SK-N-SH (cell line): ENCODE measurements around the gene GPR55. TPM values are rescaled to one million over a fixed set of nuclear protein-coding genes. Genes with fewer than 3 reads are reported as not detected.

Source experiments
- CTCF ChIA-PET: fragments of 300-600, 350-600 bp; formaldehyde crosslinking; extraction: SDS; loops from one replicate; lab custom pipeline; 2021; lab: Yijun Ruan, JAX
- POLR2A ChIA-PET: fragments of 350-600 bp; sonication (Branson Sonifier 250); formaldehyde crosslinking; extraction: SDS; loops from one replicate; lab custom pipeline; 2020; ENCODE audit warnings: antibody characterized with exemption, inconsistent platforms; lab: Yijun Ruan, JAX
- DNase-seq: peaks from one replicate; pipeline ENCODE4 v3.0.0; 2012
- H2AFZ ChIP-seq: fragments of 200-600 bp; sonication (generic); 2 replicates; pipeline ENCODE4 v1.8.1; 2016; ENCODE audit warnings: antibody characterized with exemption, mild to moderate bottlenecking, low read depth
- H3F3A ChIP-seq: fragments of 200-600 bp; sonication (generic); replicated peaks from 2 replicates; pipeline ENCODE3; 2016; ENCODE audit warnings: antibody characterized with exemption, mild to moderate bottlenecking; ENCODE audit not compliant: insufficient read depth
- H3K27ac ChIP-seq, 2 experiments: fragments of 200-500 bp in 1 of 2; fragments of 200-600 bp in 1 of 2; sonication (Bioruptor generic) in 1 of 2; sonication (generic), shearing (Covaris generic) in 1 of 2; 2 replicates each; pipeline versions ENCODE4 v1.5.1 to v1.6.1; 2014 to 2016; ENCODE audit warnings: low read depth in 2 of 2, inconsistent platforms in 1 of 2, low read length in 1 of 2, mild to moderate bottlenecking in 1 of 2, mixed read lengths in 1 of 2
- H3K27me3 ChIP-seq: fragments of 200-600 bp; sonication (generic), shearing (Covaris generic); 2 replicates; pipeline ENCODE4 v1.6.1; 2016; ENCODE audit warnings: mixed run types; ENCODE audit not compliant: insufficient read depth
- H3K36me3 ChIP-seq, 2 experiments: fragments of 200-500 bp in 1 of 2; fragments of 200-600 bp in 1 of 2; sonication (Bioruptor generic) in 1 of 2; sonication (generic) in 1 of 2; replicated peaks in 1 of 2; 2 replicates each; pipeline versions ENCODE3 to v1.5.1; 2014 to 2016; ENCODE audit warnings: low read length in 1 of 2, mild to moderate bottlenecking in 1 of 2; ENCODE audit not compliant: insufficient read depth in 2 of 2, control insufficient read depth in 1 of 2
- H3K4me1 ChIP-seq, 2 experiments: fragments of 200-500 bp in 1 of 2; fragments of 200-600 bp in 1 of 2; sonication (Bioruptor generic) in 1 of 2; sonication (generic), shearing (Covaris generic) in 1 of 2; 2 replicates each; pipeline versions ENCODE4 v1.5.1 to v1.6.1; 2014 to 2016; ENCODE audit warnings: low read depth in 1 of 2, low read length in 1 of 2, mixed run types in 1 of 2; ENCODE audit not compliant: insufficient read depth in 2 of 2, control insufficient read depth in 1 of 2
- H3K4me2 ChIP-seq: fragments of 200-600 bp; sonication (generic), shearing (Covaris generic); 2 replicates; pipeline ENCODE4 v1.6.1; 2017; ENCODE audit warnings: mixed run types
- H3K4me3 ChIP-seq, 2 experiments: fragments of 200-500 bp in 1 of 2; fragments of 200-600 bp in 1 of 2; sonication (Bioruptor generic) in 1 of 2; sonication (generic), shearing (Covaris generic) in 1 of 2; 2 replicates each; pipeline versions ENCODE4 v1.5.1 to v1.8.1; 2014 to 2016; ENCODE audit warnings: low read depth in 2 of 2, inconsistent platforms in 1 of 2, low read length in 1 of 2, mild to moderate bottlenecking in 1 of 2, mixed read lengths in 1 of 2, moderate library complexity in 1 of 2
- H3K79me2 ChIP-seq: fragments of 200-600 bp; sonication (generic); 2 replicates; pipeline ENCODE4 v1.8.1; 2017; ENCODE audit warnings: mild to moderate bottlenecking; ENCODE audit not compliant: insufficient read depth
- H3K9ac ChIP-seq: fragments of 200-600 bp; sonication (generic); 2 replicates; pipeline ENCODE4 v1.6.1; 2017; ENCODE audit warnings: mixed run types
- H3K9me2 ChIP-seq: fragments of 200-600 bp; sonication (generic); 2 replicates; pipeline ENCODE4 v1.6.1; 2017; ENCODE audit warnings: mixed run types
- H3K9me3 ChIP-seq: fragments of 200-600 bp; sonication (generic); 2 replicates; pipeline ENCODE4 v1.6.1; 2017; ENCODE audit warnings: mixed run types, mild to moderate bottlenecking, moderate library complexity
- H4K20me1 ChIP-seq: fragments of 200-600 bp; sonication (generic); 2 replicates; pipeline ENCODE4 v1.6.1; 2017; ENCODE audit warnings: mild to moderate bottlenecking, mixed run types; ENCODE audit not compliant: insufficient read depth
- CHD2 ChIP-seq: fragments of 150-350 bp; IDR thresholded peaks from 2 replicates; pipeline ENCODE4 v1.6.1; 2018; ENCODE audit warnings: low read length; ENCODE audit not compliant: partially characterized antibody
- CTCF ChIP-seq: fragments of 200-600 bp; sonication (generic); IDR thresholded peaks from 2 replicates; pipeline ENCODE4 v1.6.1; 2017; ENCODE audit warnings: antibody characterized with exemption, mild to moderate bottlenecking, moderate library complexity
- ELF1 ChIP-seq: IDR thresholded peaks from 2 replicates; pipeline ENCODE4 v1.4.0; 2012
- EP300 ChIP-seq, 2 experiments: IDR thresholded peaks; 2 replicates each; pipeline versions ENCODE4 v1.4.0 to v1.6.1; 2012; ENCODE audit warnings: borderline replicate concordance in 1 of 2, low read depth in 1 of 2, low read length in 1 of 2
- FOXM1 ChIP-seq: IDR thresholded peaks from 2 replicates; pipeline ENCODE4 v1.4.0; 2012; ENCODE audit warnings: low read depth, mild to moderate bottlenecking
- GABPA ChIP-seq: IDR thresholded peaks from 2 replicates; pipeline ENCODE4 v1.4.0; 2012; ENCODE audit warnings: low read depth, mild to moderate bottlenecking
- GATA2 ChIP-seq: sonication (generic); formaldehyde crosslinking; IDR thresholded peaks from 2 replicates; pipeline ENCODE4 v1.5.0; 2020; ENCODE audit warnings: mild to moderate bottlenecking, missing genetic modification reagents
- IRF3 ChIP-seq: fragments of 150-350 bp; IDR thresholded peaks from 2 replicates; pipeline ENCODE4 v1.6.1; 2016; ENCODE audit warnings: mild to moderate bottlenecking, low read depth, low read length
- JUND ChIP-seq: IDR thresholded peaks from 2 replicates; pipeline ENCODE4 v1.4.0; 2012
- MEF2A ChIP-seq: IDR thresholded peaks from 2 replicates; pipeline ENCODE4 v1.4.0; 2012; ENCODE audit warnings: low read depth, borderline replicate concordance
- NRF1 ChIP-seq: IDR thresholded peaks from 2 replicates; pipeline ENCODE4 v1.6.1; 2012; ENCODE audit warnings: low read depth, mild to moderate bottlenecking, low read length
- PBX3 ChIP-seq: IDR thresholded peaks from 2 replicates; pipeline ENCODE4; 2012
- RCOR1 ChIP-seq: fragments of 150-350 bp; IDR thresholded peaks from 2 replicates; pipeline ENCODE4 v1.6.1; 2017; ENCODE audit warnings: antibody characterized with exemption, low read length
- RFX5 ChIP-seq: IDR thresholded peaks from 2 replicates; pipeline ENCODE4 v1.6.1; 2012; ENCODE audit warnings: mild to moderate bottlenecking, improper control_type of control experiment, low read length
- SMC3 ChIP-seq: IDR thresholded peaks from 2 replicates; pipeline ENCODE4 v1.6.1; 2012; ENCODE audit warnings: low read depth, low read length, improper control_type of control experiment
- TEAD4 ChIP-seq: IDR thresholded peaks from 2 replicates; pipeline ENCODE4 v1.4.0; 2012; ENCODE audit warnings: mild to moderate bottlenecking, borderline replicate concordance; ENCODE audit not compliant: insufficient read depth
- WGBS: methylation state at CpG from one replicate; pipeline ENCODE4 v1.1.6; 2017; ENCODE audit warnings: low lambda C conversion rate; 5-methylcytosine and 5-hydroxymethylcytosine counted together
- polyA plus RNA-seq, 3 experiments: library from polyadenylated mRNA; depleted of rRNA; stranded (reverse); fragments of >200 nt; gene quantifications; 2 replicates each; pipeline ENCODE4 v1.2.3, GENCODE V29; 2012
- TF ChIP-seq, protein P1 (sequence below): IDR thresholded peaks from 2 replicates; pipeline ENCODE4 v1.6.1; 2012; ENCODE audit warnings: mild to moderate bottlenecking, low read depth, low read length, moderate library complexity
- TF ChIP-seq, protein P2 (sequence below): IDR thresholded peaks from 2 replicates; pipeline ENCODE4 v1.4.0; 2012; ENCODE audit warnings: low read depth
- TF ChIP-seq, protein P3 (sequence below): IDR thresholded peaks from 2 replicates; pipeline ENCODE4 v1.4.0; 2012; ENCODE audit warnings: low read depth, borderline replicate concordance

GPR55 gene
- polyA plus RNA-seq, 1 of the 3 experiments (the other 2 are of a cell fraction) = not detected

DNA sequence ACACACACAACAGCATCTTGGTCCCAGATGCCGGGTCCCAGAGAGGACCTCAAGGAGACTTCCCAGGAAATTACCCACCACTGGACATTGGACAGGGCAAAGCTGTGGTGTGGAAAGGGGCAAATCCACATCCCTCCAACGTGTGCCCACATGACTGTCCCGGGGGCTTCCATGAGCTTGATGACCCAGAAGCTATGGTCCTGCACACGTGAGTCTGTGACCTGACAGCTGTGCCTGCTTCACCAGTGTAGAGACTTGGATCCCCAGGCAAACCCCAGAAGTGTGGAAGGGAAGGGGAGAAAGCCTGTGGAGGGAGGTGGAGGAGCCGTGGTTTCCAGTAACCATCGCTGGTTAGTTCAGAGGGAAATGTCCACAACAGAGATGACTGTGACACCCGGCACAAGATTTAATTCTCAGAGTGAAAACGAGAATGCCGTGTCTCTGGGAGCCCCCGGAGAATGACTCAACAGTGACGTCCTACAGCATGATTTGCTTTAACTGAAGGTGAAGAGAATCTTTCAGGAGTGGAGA, 19.1 kb upstream of the GPR55 start:
- no peaks in the 10 kb centered on the region for H3K4me1 ChIP-seq
- ChIA-PET CTCF (no interaction called here), POLR2A (no interaction called here)
- DNase-seq = no peak
- H3K36me3 ChIP-seq = no peaks in the 10 kb centered on the region
- H3K27ac ChIP-seq = no peak overlapping the region
- no peaks in the 10 kb centered on the region for H3K9me3 ChIP-seq
- H2AFZ ChIP-seq = no peak overlapping the region
- WGBS = 65% methylated on average over 10 of the region's 11 CpGs
- H3K4me3 ChIP-seq = no peak overlapping the region
- no peak overlapping the region for H3K4me2 ChIP-seq
- no peaks in the 10 kb centered on the region for H3K79me2 ChIP-seq
- TF ChIP-seq NRF1 (no peak), JUND (no peak), CHD2 (no peak), GATA2 (CRISPR knock-in tag) (no peak), PBX3 (no peak), GABPA (no peak), RCOR1 (no peak), SMC3 (no peak), EP300 (IDR thresholded peaks at IDR 0.05; ENCODE audit: borderline replicate concordance in 1 of 2, low read depth in 1 of 2, low read length in 1 of 2) (no peak), RFX5 (no peak), TEAD4 (no peak), IRF3 (no peak), ELF1 (no peak), MEF2A (no peak), CTCF (no peak), FOXM1 (no peak)
- TF ChIP-seq, protein P1, sequence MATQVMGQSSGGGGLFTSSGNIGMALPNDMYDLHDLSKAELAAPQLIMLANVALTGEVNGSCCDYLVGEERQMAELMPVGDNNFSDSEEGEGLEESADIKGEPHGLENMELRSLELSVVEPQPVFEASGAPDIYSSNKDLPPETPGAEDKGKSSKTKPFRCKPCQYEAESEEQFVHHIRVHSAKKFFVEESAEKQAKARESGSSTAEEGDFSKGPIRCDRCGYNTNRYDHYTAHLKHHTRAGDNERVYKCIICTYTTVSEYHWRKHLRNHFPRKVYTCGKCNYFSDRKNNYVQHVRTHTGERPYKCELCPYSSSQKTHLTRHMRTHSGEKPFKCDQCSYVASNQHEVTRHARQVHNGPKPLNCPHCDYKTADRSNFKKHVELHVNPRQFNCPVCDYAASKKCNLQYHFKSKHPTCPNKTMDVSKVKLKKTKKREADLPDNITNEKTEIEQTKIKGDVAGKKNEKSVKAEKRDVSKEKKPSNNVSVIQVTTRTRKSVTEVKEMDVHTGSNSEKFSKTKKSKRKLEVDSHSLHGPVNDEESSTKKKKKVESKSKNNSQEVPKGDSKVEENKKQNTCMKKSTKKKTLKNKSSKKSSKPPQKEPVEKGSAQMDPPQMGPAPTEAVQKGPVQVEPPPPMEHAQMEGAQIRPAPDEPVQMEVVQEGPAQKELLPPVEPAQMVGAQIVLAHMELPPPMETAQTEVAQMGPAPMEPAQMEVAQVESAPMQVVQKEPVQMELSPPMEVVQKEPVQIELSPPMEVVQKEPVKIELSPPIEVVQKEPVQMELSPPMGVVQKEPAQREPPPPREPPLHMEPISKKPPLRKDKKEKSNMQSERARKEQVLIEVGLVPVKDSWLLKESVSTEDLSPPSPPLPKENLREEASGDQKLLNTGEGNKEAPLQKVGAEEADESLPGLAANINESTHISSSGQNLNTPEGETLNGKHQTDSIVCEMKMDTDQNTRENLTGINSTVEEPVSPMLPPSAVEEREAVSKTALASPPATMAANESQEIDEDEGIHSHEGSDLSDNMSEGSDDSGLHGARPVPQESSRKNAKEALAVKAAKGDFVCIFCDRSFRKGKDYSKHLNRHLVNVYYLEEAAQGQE = no peak
- TF ChIP-seq, protein P2, sequence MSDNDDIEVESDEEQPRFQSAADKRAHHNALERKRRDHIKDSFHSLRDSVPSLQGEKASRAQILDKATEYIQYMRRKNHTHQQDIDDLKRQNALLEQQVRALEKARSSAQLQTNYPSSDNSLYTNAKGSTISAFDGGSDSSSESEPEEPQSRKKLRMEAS = no peak
- TF ChIP-seq, protein P3, sequence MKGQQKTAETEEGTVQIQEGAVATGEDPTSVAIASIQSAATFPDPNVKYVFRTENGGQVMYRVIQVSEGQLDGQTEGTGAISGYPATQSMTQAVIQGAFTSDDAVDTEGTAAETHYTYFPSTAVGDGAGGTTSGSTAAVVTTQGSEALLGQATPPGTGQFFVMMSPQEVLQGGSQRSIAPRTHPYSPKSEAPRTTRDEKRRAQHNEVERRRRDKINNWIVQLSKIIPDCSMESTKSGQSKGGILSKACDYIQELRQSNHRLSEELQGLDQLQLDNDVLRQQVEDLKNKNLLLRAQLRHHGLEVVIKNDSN = no peak
- no peak overlapping the region for H3K9ac ChIP-seq
- H4K20me1 ChIP-seq = no peaks in the 10 kb centered on the region
- no peaks in the 10 kb centered on the region; the same call in 1 of the 2 replicates for H3K27me3 ChIP-seq
- no peaks in the 10 kb centered on the region for H3F3A ChIP-seq
- H3K9me2 ChIP-seq = no peaks in the 10 kb centered on the region
